Measurements from ENCODE around the gene MYO5C.
"Not testable (repeated sequence)": the region's sequence is repeated elsewhere in the genome, so short reads cannot be mapped to it uniquely, and the experiment has no call there.

Gene MYO5C

GRCh38 chr15:52179278-52180195 lies 116.1 kb downstream of the MYO5C start:
- peak; percentile 32 to 38 for DNase-seq (ENCODE audit: low read depth in 2 of 2)

- DNase-seq (ENCODE audit: low read depth in 2 of 2) = no peak
Observed at GRCh38 chr15:52178765-52179164, 116.8 kb downstream of the MYO5C start.

- DNase-seq (ENCODE audit: low read depth in 2 of 2) = no peak
Observed at GRCh38 chr15:52172869-52173268, 122.7 kb downstream of the MYO5C start.

- no peak for DNase-seq (ENCODE audit: low read depth in 2 of 2)
Observed at GRCh38 chr15:52171807-52172206, 123.8 kb downstream of the MYO5C start.

- no peak for DNase-seq (ENCODE audit: low read depth in 2 of 2)
Observed at GRCh38 chr15:52171386-52171785, 124.2 kb downstream of the MYO5C start.

GRCh38 chr15:52170199-52170598 lies 125.4 kb downstream of the MYO5C start:
- DNase-seq (ENCODE audit: low read depth in 2 of 2) = not testable (repeated sequence)

GRCh38 chr15:52165494-52166131 lies 130.0 kb downstream of the MYO5C start:
- DNase-seq (ENCODE audit: low read depth in 2 of 2) = not testable (repeated sequence)

- no peak for DNase-seq (ENCODE audit: low read depth in 2 of 2)
Observed at GRCh38 chr15:52164631-52165265, 130.9 kb downstream of the MYO5C start.

- DNase-seq (ENCODE audit: low read depth in 2 of 2) = no peak
Observed at GRCh38 chr15:52163321-52164190, 132.0 kb downstream of the MYO5C start.

GRCh38 chr15:52162876-52163275 lies 132.7 kb downstream of the MYO5C start:
- DNase-seq (ENCODE audit: low read depth in 2 of 2) = no peak

GRCh38 chr15:52162260-52162659 lies 133.3 kb downstream of the MYO5C start:
- DNase-seq (ENCODE audit: low read depth in 2 of 2) = no peak

- no peak for DNase-seq (ENCODE audit: low read depth in 2 of 2)
Observed at GRCh38 chr15:52161406-52161966, 134.1 kb downstream of the MYO5C start.

GRCh38 chr15:52159645-52160044 lies 136.0 kb downstream of the MYO5C start:
- DNase-seq (ENCODE audit: low read depth in 2 of 2) = no peak

- DNase-seq (ENCODE audit: low read depth in 2 of 2) = no peak
Observed at GRCh38 chr15:52158084-52158765, 137.4 kb downstream of the MYO5C start.

GRCh38 chr15:52155878-52156277 lies 139.7 kb downstream of the MYO5C start:
- no peak for DNase-seq (ENCODE audit: low read depth in 2 of 2)

GRCh38 chr15:52154896-52155865 lies 140.4 kb downstream of the MYO5C start:
- DNase-seq (ENCODE audit: low read depth in 2 of 2) = no peak

- no peak for DNase-seq (ENCODE audit: low read depth in 2 of 2)
Observed at GRCh38 chr15:52153900-52154895, 141.4 kb downstream of the MYO5C start.

- DNase-seq (ENCODE audit: low read depth in 2 of 2) = no peak
Observed at GRCh38 chr15:52151353-52151752, 144.3 kb downstream of the MYO5C start.

All from fibroblast of skin of left quadriceps (primary cell).